MM.1S (cell line): ENCODE measurements around the gene SSBP4.

ENCODE experiments used
- EZH2 ChIP-seq: fragments of 300-600 bp; sonication (generic); optimal IDR thresholded peaks from 2 replicates; pipeline ENCODE3; 2017; ENCODE audit warnings: low read depth, mild to moderate bottlenecking, antibody characterized with exemption, low read length, mixed read lengths
- TF ChIP-seq, protein P1 (sequence below): fragments of 300-600 bp; sonication (generic); IDR thresholded peaks from 2 replicates; pipeline ENCODE4 v1.5.1; 2016; ENCODE audit warnings: antibody characterized with exemption, low read length, mixed read lengths

DNA sequence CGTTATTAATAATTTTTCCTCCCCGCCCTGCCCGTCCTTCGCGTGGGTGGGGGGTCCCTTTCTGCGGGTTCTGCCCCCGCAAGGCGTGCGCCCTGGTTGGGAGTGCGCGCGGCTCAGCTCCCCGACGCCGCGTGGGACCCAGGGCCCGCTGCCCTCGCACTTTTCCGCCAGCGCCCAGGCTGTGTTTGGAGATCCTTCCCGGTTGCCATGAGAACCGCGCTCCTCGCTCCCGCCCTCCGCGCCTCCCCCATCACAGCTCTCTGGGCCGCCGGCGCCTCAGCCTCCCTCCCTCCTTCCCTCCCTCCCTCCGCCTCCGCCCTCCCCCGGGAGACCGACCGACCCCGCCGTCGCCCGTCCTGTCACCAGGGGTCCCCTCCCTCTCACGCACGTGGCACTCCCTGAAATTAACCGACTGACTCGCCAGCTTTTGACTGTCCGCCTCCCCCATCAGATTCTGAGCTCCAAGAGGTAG is 2.4 kb upstream of the SSBP4 start:
- TF ChIP-seq, protein P1, sequence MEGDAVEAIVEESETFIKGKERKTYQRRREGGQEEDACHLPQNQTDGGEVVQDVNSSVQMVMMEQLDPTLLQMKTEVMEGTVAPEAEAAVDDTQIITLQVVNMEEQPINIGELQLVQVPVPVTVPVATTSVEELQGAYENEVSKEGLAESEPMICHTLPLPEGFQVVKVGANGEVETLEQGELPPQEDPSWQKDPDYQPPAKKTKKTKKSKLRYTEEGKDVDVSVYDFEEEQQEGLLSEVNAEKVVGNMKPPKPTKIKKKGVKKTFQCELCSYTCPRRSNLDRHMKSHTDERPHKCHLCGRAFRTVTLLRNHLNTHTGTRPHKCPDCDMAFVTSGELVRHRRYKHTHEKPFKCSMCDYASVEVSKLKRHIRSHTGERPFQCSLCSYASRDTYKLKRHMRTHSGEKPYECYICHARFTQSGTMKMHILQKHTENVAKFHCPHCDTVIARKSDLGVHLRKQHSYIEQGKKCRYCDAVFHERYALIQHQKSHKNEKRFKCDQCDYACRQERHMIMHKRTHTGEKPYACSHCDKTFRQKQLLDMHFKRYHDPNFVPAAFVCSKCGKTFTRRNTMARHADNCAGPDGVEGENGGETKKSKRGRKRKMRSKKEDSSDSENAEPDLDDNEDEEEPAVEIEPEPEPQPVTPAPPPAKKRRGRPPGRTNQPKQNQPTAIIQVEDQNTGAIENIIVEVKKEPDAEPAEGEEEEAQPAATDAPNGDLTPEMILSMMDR, result no peak
- TF ChIP-seq EZH2, result no peak
